ENCODE data around the gene IER3.

IER3 gene

DNA sequence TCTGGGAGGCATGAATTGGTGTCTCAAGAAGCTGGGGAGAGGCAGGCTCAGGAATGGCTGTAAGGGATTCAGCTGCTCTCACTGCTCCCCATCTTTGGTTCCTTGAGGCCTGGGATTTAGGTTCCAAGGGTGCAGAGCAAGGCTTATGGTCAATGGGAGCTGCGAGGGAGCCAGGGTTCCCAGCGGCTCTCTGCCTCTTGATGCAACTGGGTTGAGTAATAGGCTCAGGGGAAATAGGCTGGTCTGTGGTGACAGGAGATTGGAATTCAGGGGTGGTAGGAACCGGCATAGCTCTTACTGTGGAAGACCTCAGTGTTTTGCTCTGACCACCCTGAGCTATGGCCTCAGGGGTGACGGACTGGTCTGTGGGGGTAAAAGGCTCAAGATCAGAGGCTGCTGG lies 40.5 kb downstream of the IER3 start:
- no peak for DNase-seq (ENCODE audit: low read depth in 2 of 2)

DNA sequence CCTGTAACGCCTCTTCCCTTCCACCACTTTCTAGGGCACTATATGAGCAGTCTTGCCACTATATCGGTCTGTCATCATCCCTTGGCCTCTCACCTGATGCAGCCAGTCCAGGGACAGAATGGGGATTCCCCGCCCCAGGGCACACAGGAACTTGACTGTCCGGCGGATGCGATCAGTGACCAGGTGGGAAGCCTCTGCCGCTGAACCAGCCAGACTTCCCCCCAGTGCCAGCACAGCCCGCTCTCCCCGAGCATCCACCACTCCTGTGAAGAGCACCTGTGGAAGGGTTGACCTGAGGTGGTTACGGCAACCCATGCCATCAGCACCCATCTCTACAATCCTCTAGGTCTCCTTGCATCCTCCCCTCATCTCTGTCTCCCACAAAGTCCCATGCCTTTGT lies 41.3 kb downstream of the IER3 start:
- no peak for DNase-seq (ENCODE audit: low read depth in 2 of 2)

DNA sequence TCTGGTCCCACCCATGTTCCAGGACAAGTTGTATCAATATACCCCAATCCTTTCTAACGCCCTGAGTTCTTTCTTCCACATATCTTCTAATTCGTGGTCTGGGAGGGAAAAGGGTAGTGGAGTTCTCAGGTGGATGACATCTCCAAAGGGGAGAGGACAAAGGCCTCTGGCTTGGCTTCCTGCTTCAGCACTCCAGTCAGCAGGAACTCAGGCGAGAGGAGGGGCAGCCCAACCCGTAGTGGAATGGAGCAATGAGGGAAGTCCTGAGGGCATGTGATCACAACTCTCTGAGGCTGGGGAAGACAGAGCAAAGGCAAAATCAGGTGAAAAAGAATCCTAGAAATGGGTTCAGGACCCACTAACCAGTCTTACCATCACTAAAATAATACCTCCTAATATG lies 44.0 kb downstream of the IER3 start:
- no peak for DNase-seq (ENCODE audit: low read depth in 2 of 2)

DNA sequence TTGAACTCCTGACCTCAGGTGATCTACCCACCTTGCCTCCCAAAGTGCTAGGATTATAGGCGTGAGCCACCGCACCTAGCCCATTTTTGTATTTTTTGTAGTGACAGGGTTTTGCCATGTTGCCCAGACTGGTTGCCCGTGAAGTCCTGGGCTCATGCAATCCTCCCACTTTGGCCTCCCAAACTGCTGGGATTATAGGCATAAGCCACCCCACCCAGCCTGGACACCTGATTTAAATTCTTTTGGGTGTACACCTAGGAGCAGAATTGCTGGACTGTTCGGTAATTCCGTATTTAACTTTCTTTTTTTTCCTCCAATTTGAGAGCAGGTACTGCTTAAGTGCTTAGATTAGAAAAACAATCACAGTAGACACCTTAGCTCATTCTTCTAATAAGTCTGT lies 47.9 kb downstream of the IER3 start:
- no peak for DNase-seq (ENCODE audit: low read depth in 2 of 2)

Measured in stimulated activated CD4-positive, alpha-beta T cell treated with anti-CD3 and anti-CD28 coated beads, Interleukin-15, amount 100 ng/mL, for 48 hours (primary cell).